ENCODE results near the gene TRIO.

The TRIO gene

GRCh38 chr5:14258840-14259239, 115.7 kb downstream of the TRIO start:
- no peaks in the 10 kb centered on the region for H3K27me3 ChIP-seq (ENCODE audit: low read length)
- no peak for TF ChIP-seq CTCF (IDR thresholded peaks at IDR 0.05; ENCODE audit: insufficient read depth, low read length, poor library complexity, severe bottlenecking)
- no peak for TF ChIP-seq EZH2phosphoT487 (conservative IDR thresholded peaks at IDR 0.05; ENCODE audit: low read length)
- H3K36me3 ChIP-seq (ENCODE audit: low read length), result no peaks in the 10 kb centered on the region
- 0 out of 2 replicates have a peak, but pooled peaks cover 13% of the 10 kb centered on the region for H4K20me1 ChIP-seq (ENCODE audit: low read depth, low read length)
- H2AFZ ChIP-seq (ENCODE audit: low read depth, low read length, severe bottlenecking), result no peak overlapping the region
- no peaks in the 10 kb centered on the region; the same call in 1 of the 2 replicates for H3F3A ChIP-seq (ENCODE audit: insufficient read depth)
- H3K9me2 ChIP-seq (replicated peaks; ENCODE audit: insufficient read depth, low read length), result no peaks in the 10 kb centered on the region
- 0 out of 2 replicates have a peak, but pooled peaks cover 4% of the 10 kb centered on the region for H3K9me3 ChIP-seq (ENCODE audit: insufficient read depth, low read length)
- no peaks in the 10 kb centered on the region for H3K79me2 ChIP-seq (ENCODE audit: insufficient read depth, low read length)
- H3K27ac ChIP-seq (ENCODE audit: low read depth, low read length), result no peak overlapping the region
- H3K9ac ChIP-seq (ENCODE audit: low read length), result no peak overlapping the region
- no peak overlapping the region for H3K4me2 ChIP-seq (ENCODE audit: low read depth, low read length, poor library complexity, severe bottlenecking)
- no peak overlapping the region for H3K4me3 ChIP-seq (ENCODE audit: insufficient read depth, low read length, poor library complexity, severe bottlenecking)

GRCh38 chr5:14260637-14261036, 117.5 kb downstream of the TRIO start:
- Histone ChIP-seq H2AFZ (ENCODE audit: low read depth, low read length, severe bottlenecking) (no peak overlapping the region), H3K9ac (ENCODE audit: low read length) (no peak overlapping the region), H3K9me2 (replicated peaks; ENCODE audit: insufficient read depth, low read length) (no peaks in the 10 kb centered on the region), H3K9me3 (ENCODE audit: insufficient read depth, low read length) (0 out of 2 replicates have a peak, but pooled peaks cover 4% of the 10 kb centered on the region), H3F3A (ENCODE audit: insufficient read depth) (no peaks in the 10 kb centered on the region; the same call in 1 of the 2 replicates), H3K27me3 (ENCODE audit: low read length) (no peaks in the 10 kb centered on the region), H3K79me2 (ENCODE audit: insufficient read depth, low read length) (no peaks in the 10 kb centered on the region), H3K4me2 (ENCODE audit: low read depth, low read length, poor library complexity, severe bottlenecking) (no peak overlapping the region), H3K27ac (ENCODE audit: low read depth, low read length) (no peak overlapping the region), H3K36me3 (ENCODE audit: low read length) (no peaks in the 10 kb centered on the region), H3K4me3 (ENCODE audit: insufficient read depth, low read length, poor library complexity, severe bottlenecking) (no peak overlapping the region), H4K20me1 (ENCODE audit: low read depth, low read length) (0 out of 2 replicates have a peak, but pooled peaks cover 13% of the 10 kb centered on the region)
- TF ChIP-seq EZH2phosphoT487 (conservative IDR thresholded peaks at IDR 0.05; ENCODE audit: low read length), result no peak
- no peak for TF ChIP-seq CTCF (IDR thresholded peaks at IDR 0.05; ENCODE audit: insufficient read depth, low read length, poor library complexity, severe bottlenecking)

- no peaks in the 10 kb centered on the region for H3K36me3 ChIP-seq (ENCODE audit: low read length)
- peaks cover 5% of the 10 kb centered on the region; the same call in 1 of the 2 replicates for H3K79me2 ChIP-seq (ENCODE audit: insufficient read depth, low read length)
- H4K20me1 ChIP-seq (ENCODE audit: low read depth, low read length), result 0 out of 2 replicates have a peak, but pooled peaks cover 13% of the 10 kb centered on the region
- no peak overlapping the region for H3K9ac ChIP-seq (ENCODE audit: low read length)
- no peak overlapping the region for H3K27ac ChIP-seq (ENCODE audit: low read depth, low read length)
- no peak for TF ChIP-seq EZH2phosphoT487 (conservative IDR thresholded peaks at IDR 0.05; ENCODE audit: low read length)
- no peak for TF ChIP-seq CTCF (IDR thresholded peaks at IDR 0.05; ENCODE audit: insufficient read depth, low read length, poor library complexity, severe bottlenecking)
- H3K9me3 ChIP-seq (ENCODE audit: insufficient read depth, low read length), result no peaks in the 10 kb centered on the region
- H3K4me3 ChIP-seq (ENCODE audit: insufficient read depth, low read length, poor library complexity, severe bottlenecking), result no peak overlapping the region
- H3K27me3 ChIP-seq (ENCODE audit: low read length), result no peaks in the 10 kb centered on the region
- no peak overlapping the region for H2AFZ ChIP-seq (ENCODE audit: low read depth, low read length, severe bottlenecking)
- no peak overlapping the region for H3K4me2 ChIP-seq (ENCODE audit: low read depth, low read length, poor library complexity, severe bottlenecking)
- no peaks in the 10 kb centered on the region for H3K9me2 ChIP-seq (replicated peaks; ENCODE audit: insufficient read depth, low read length)
- H3F3A ChIP-seq (ENCODE audit: insufficient read depth), result no peaks in the 10 kb centered on the region; the same call in 1 of the 2 replicates
Measured at GRCh38 chr5:14261235-14261634, 118.1 kb downstream of the TRIO start.
